NCI-H774 (cell line): ENCODE measurements around the gene SLC12A3.

Source experiments
- DNase-seq: peaks from one replicate; lab custom pipeline; 2025; lab: John Stamatoyannopoulos, UW

Gene SLC12A3

GRCh38 chr16:56864960-56865359 is at the start of gene SLC12A3:
TSS of gene SLC12A3 (plus strand) at chr16:56865207. CDS start at chr16:56865236, 29 bp downstream.
- no peak for DNase-seq

GRCh38 chr16:56815721-56816120 is 49.3 kb upstream of the SLC12A3 start:
- DNase-seq, result no peak

- no peak for DNase-seq
Measured at GRCh38 chr16:56817056-56817455, 48.0 kb upstream of the SLC12A3 start.

- no peak for DNase-seq
Measured at GRCh38 chr16:56817938-56818337, 47.1 kb upstream of the SLC12A3 start.

- DNase-seq, result no peak
Measured at GRCh38 chr16:56823081-56823733, 41.8 kb upstream of the SLC12A3 start.

GRCh38 chr16:56824331-56824730 is 40.7 kb upstream of the SLC12A3 start:
- peak; percentile 29 for DNase-seq

GRCh38 chr16:56824804-56825203 is 40.2 kb upstream of the SLC12A3 start:
- no peak for DNase-seq

GRCh38 chr16:56825826-56826225 is 39.2 kb upstream of the SLC12A3 start:
- no peak for DNase-seq

GRCh38 chr16:56828647-56829046 is 36.4 kb upstream of the SLC12A3 start:
- no peak for DNase-seq

- DNase-seq, result no peak
Measured at GRCh38 chr16:56830669-56831068, 34.3 kb upstream of the SLC12A3 start.

- no peak for DNase-seq
Measured at GRCh38 chr16:56832768-56833167, 32.2 kb upstream of the SLC12A3 start.

GRCh38 chr16:56833243-56833970 is 31.6 kb upstream of the SLC12A3 start:
- no peak for DNase-seq

- DNase-seq, result no peak
Measured at GRCh38 chr16:56835320-56835719, 29.7 kb upstream of the SLC12A3 start.

- DNase-seq, result no peak
Measured at GRCh38 chr16:56836410-56837230, 28.4 kb upstream of the SLC12A3 start.

GRCh38 chr16:56838622-56839337 is 26.2 kb upstream of the SLC12A3 start:
- no peak for DNase-seq

- no peak for DNase-seq
Measured at GRCh38 chr16:56841233-56841632, 23.8 kb upstream of the SLC12A3 start.

GRCh38 chr16:56841659-56842058 is 23.3 kb upstream of the SLC12A3 start:
- DNase-seq, result no peak

GRCh38 chr16:56842133-56842532 is 22.9 kb upstream of the SLC12A3 start:
- no peak for DNase-seq

GRCh38 chr16:56844056-56844455 is 21.0 kb upstream of the SLC12A3 start:
- DNase-seq, result no peak

- no peak for DNase-seq
Measured at GRCh38 chr16:56847173-56847910, 17.7 kb upstream of the SLC12A3 start.
